AG04450 (cell line): ENCODE data around the gene PRDX3. TPM values are rescaled to one million over a fixed set of nuclear protein-coding genes. Genes with fewer than 3 reads are reported as not detected.

Experiments
- CTCF ChIA-PET: fragments of 300-600, 350-600 bp; formaldehyde crosslinking; extraction: SDS; loops from one replicate; lab custom pipeline; 2022; ENCODE audit warnings: antibody characterized with exemption, inconsistent platforms; lab: Charles Lee
- POLR2A ChIA-PET: fragments of 350-600 bp; formaldehyde crosslinking; extraction: SDS; loops from one replicate; lab custom pipeline; 2021; ENCODE audit warnings: antibody characterized with exemption, inconsistent platforms; lab: Yijun Ruan, JAX
- DNase-seq: peaks from one replicate; pipeline ENCODE4 v3.0.0-alpha.2; 2011; ENCODE audit warnings: low read depth, low spot score
- H3K27ac ChIP-seq: one replicate; pipeline ENCODE4 v1.5.1; 2012; ENCODE audit warnings: low read depth, low read length, control low read depth
- H3K27me3 ChIP-seq: one replicate; pipeline ENCODE4 v1.6.0; 2012; ENCODE audit warnings: low read length; ENCODE audit not compliant: control insufficient read depth, insufficient read depth
- H3K4me3 ChIP-seq: 2 replicates; pipeline ENCODE4 v1.5.1; 2011; ENCODE audit warnings: mild to moderate bottlenecking, low read depth, low read length, control low read depth
- H3K9me3 ChIP-seq: 2 replicates; pipeline ENCODE4 v1.5.1; 2012; ENCODE audit warnings: low read length; ENCODE audit not compliant: control insufficient read depth, insufficient read depth
- polyA plus RNA-seq: library from polyadenylated mRNA; depleted of rRNA; stranded (reverse); fragments of >200 nt; gene quantifications from 2 replicates; pipeline ENCODE4 v1.2.3, GENCODE V29; 2011; rRNA removed
- small RNA-seq: library from RNA; depleted of rRNA; stranded (forward); fragments of <200 nt; gene quantifications from one replicate; pipeline ENCODE3, GENCODE V24; 2012; ENCODE audit warnings: low read depth; ENCODE audit not compliant: insufficient read length
- TF ChIP-seq, protein P1 (sequence below): IDR thresholded peaks from 2 replicates; pipeline ENCODE4 v1.5.1; 2011; ENCODE audit warnings: low read depth, low read length, control low read depth, inconsistent platforms

PRDX3 gene
- polyA plus RNA-seq, 1 experiment, result 373 TPM

DNA sequence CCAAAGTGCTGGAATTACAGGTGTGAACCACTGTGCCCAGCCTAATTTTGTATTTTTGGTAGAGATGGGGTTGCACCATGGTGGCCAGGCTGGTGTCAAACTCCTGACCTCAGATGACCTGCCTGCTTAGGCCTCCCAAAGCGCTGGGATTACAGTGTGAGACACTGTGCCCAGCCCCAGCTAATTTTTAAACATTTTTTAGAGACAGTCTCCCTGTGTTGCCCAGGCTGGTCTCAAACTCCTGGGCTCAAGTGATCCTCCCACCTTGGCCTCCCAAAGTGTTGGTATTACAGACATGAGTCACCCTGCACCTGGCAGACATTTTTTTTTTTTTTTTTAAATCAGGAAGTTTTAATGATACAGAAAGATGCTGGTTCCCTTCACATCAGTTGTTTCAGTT is 59.2 kb downstream of the PRDX3 start:
- CTCF ChIA-PET, result interaction anchor here (0.6 kb wide), 1 partner anchor 80 kb away, joined by 4 read pairs; no protein-coding TSS in a partner anchor
- Histone ChIP-seq H3K9me3 (no peaks in the 10 kb centered on the region), H3K27ac (no peak overlapping the region), H3K27me3 (no peaks in the 10 kb centered on the region), H3K4me3 (no peak overlapping the region)
- no peak for DNase-seq
- POLR2A ChIA-PET, result interaction anchor here (0.7 kb wide), 1 partner anchor 40 kb away, joined by 4 read pairs; no protein-coding TSS in a partner anchor
- TF ChIP-seq, protein P1, sequence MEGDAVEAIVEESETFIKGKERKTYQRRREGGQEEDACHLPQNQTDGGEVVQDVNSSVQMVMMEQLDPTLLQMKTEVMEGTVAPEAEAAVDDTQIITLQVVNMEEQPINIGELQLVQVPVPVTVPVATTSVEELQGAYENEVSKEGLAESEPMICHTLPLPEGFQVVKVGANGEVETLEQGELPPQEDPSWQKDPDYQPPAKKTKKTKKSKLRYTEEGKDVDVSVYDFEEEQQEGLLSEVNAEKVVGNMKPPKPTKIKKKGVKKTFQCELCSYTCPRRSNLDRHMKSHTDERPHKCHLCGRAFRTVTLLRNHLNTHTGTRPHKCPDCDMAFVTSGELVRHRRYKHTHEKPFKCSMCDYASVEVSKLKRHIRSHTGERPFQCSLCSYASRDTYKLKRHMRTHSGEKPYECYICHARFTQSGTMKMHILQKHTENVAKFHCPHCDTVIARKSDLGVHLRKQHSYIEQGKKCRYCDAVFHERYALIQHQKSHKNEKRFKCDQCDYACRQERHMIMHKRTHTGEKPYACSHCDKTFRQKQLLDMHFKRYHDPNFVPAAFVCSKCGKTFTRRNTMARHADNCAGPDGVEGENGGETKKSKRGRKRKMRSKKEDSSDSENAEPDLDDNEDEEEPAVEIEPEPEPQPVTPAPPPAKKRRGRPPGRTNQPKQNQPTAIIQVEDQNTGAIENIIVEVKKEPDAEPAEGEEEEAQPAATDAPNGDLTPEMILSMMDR, result no peak

DNA sequence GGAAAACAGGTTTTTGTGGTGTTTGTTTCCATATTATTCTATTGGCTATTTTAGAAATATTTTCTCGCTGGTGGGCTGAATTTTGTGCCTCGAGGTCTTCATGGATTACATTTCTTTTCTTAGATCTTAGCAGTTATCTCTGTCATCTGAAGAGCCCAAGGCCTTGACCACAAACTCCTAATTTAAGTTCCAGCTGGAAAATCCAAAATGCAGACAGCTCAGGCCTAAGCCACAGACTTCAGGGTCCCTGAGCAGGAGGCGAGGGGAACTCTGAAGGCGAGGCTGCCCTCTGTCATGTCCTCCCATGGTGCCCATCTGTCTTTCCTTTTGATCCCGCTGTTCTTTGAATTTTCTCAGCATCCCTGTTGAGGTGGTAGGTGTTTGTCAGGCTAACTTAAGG is 60.4 kb downstream of the PRDX3 start:
- Histone ChIP-seq H3K27ac (no peak overlapping the region), H3K27me3 (no peaks in the 10 kb centered on the region), H3K9me3 (no peaks in the 10 kb centered on the region), H3K4me3 (no peak overlapping the region)
- ChIA-PET POLR2A (no interaction called here), CTCF (interaction anchor here (0.6 kb wide), 1 partner anchor 565 kb away, joined by 3 read pairs; no protein-coding TSS in a partner anchor)
- TF ChIP-seq, protein P1, result no peak
- no peak for DNase-seq

Small RNA genes within 50 kb of the gene (small RNA-seq; reads per million reads assigned to genes)
- gene RN7SL749P, result not detected

Other genes with a start within 250 kb of the PRDX3 start
- 0.58 and 0.95 TPM in 2 replicates for gene NANOS1, start 149.1 kb downstream of the PRDX3 start, polyA plus RNA-seq
- gene EIF3A, start 98.0 kb downstream of the PRDX3 start, polyA plus RNA-seq, result 55.7 and 80.8 TPM in 2 replicates
- gene DENND10, start 74.7 kb downstream of the PRDX3 start, polyA plus RNA-seq, result 82.6 and 107 TPM in 2 replicates
- 14.3 and 17.1 TPM in 2 replicates for gene SFXN4, start 13.1 kb downstream of the PRDX3 start, polyA plus RNA-seq
- gene GRK5, start 28.8 kb upstream of the PRDX3 start, polyA plus RNA-seq, result 27.6 and 29.3 TPM in 2 replicates